Endodermal cell (in vitro differentiated cells): Measurements from ENCODE around the gene SLC9A3. TPM values are rescaled to one million over a fixed set of nuclear protein-coding genes. Genes with fewer than 3 reads are reported as not detected.

Experiments used
- DNase-seq: peaks from one replicate; pipeline ENCODE4 v3.0.0-alpha.2; 2017
- H3K27ac ChIP-seq: 2 replicates; pipeline ENCODE4 v1.5.1; 2013; ENCODE audit warnings: mild to moderate bottlenecking, low read depth, low read length, moderate library complexity
- H3K27me3 ChIP-seq: 2 replicates; pipeline ENCODE4 v1.6.1; 2013; ENCODE audit warnings: mild to moderate bottlenecking, low read length, moderate library complexity; ENCODE audit not compliant: insufficient read depth, control insufficient read depth, poor library complexity, severe bottlenecking
- H3K36me3 ChIP-seq: 2 replicates; pipeline ENCODE4 v1.7.0; 2013; ENCODE audit warnings: mild to moderate bottlenecking, low read length, moderate library complexity; ENCODE audit not compliant: control insufficient read depth, insufficient read depth
- H3K4me1 ChIP-seq: one replicate; pipeline ENCODE4 v1.7.0; 2013; ENCODE audit warnings: low read length; ENCODE audit not compliant: control insufficient read depth, insufficient read depth
- H3K4me3 ChIP-seq: 2 replicates; pipeline ENCODE4 v1.5.1; 2013; ENCODE audit warnings: mild to moderate bottlenecking, low read length, moderate library complexity
- H3K9ac ChIP-seq: 2 replicates; pipeline ENCODE4 v1.6.1; 2013; ENCODE audit warnings: mild to moderate bottlenecking, low read length, moderate library complexity; ENCODE audit not compliant: poor library complexity, severe bottlenecking; ENCODE audit errors: extremely low read depth
- H3K9me3 ChIP-seq: 2 replicates; pipeline ENCODE4 v1.6.1; 2013; ENCODE audit warnings: mild to moderate bottlenecking, low read length, moderate library complexity; ENCODE audit not compliant: control insufficient read depth
- H3K27ac Mint-ChIP-seq: 2 replicates; pipeline ENCODE4 v1.8.0; 2020; ENCODE audit warnings: mixed read lengths
- H3K27me3 Mint-ChIP-seq: 2 replicates; pipeline ENCODE4 v1.8.0; 2021; ENCODE audit warnings: mild to moderate bottlenecking, mixed read lengths; ENCODE audit not compliant: insufficient read depth
- H3K36me3 Mint-ChIP-seq: 2 replicates; pipeline ENCODE4 v1.8.0; 2020; ENCODE audit warnings: low read depth, mixed read lengths
- H3K4me1 Mint-ChIP-seq: 2 replicates; pipeline ENCODE4 v1.8.0; 2020; ENCODE audit warnings: mixed read lengths
- H3K4me3 Mint-ChIP-seq: 2 replicates; pipeline ENCODE4 v1.8.0; 2020; ENCODE audit warnings: mild to moderate bottlenecking, moderate library complexity, mixed read lengths
- H3K9me3 Mint-ChIP-seq: 2 replicates; pipeline ENCODE4 v1.8.0; 2020; ENCODE audit warnings: mild to moderate bottlenecking, mixed read lengths
- WGBS, 2 experiments: methylation state at CpG; one replicate each; pipeline versions ENCODE4 v1.1.5 to v1.1.7; 2013; ENCODE audit warnings: missing lambda C conversion rate in 2 of 2, mixed read lengths in 1 of 2; ENCODE audit not compliant: insufficient coverage in 1 of 2, insufficient read length in 1 of 2; 5-methylcytosine and 5-hydroxymethylcytosine counted together
- total RNA-seq, 2 donors: library from RNA; stranded (reverse); fragmentation: NEBNext Ultra II Directional in 1 of 2; extraction: Animal tissue kit (Norgen Biotek cat#: 25700) in 1 of 2; gene quantifications; 2 replicates in 1 of 2; 3 replicates in 1 of 2; pipeline ENCODE4 v1.2.1, GENCODE V29; 2021
- TF ChIP-seq, protein P1 (sequence below): fragments of 200-600 bp; sonication (generic); conservative IDR thresholded peaks from 2 replicates; pipeline ENCODE4 v1.5.0; 2021; ENCODE audit warnings: antibody characterized with exemption, mild to moderate bottlenecking

SLC9A3 gene
- total RNA-seq, 2 donors from 2014 or later: 1.3 to 1.5 TPM

DNA sequence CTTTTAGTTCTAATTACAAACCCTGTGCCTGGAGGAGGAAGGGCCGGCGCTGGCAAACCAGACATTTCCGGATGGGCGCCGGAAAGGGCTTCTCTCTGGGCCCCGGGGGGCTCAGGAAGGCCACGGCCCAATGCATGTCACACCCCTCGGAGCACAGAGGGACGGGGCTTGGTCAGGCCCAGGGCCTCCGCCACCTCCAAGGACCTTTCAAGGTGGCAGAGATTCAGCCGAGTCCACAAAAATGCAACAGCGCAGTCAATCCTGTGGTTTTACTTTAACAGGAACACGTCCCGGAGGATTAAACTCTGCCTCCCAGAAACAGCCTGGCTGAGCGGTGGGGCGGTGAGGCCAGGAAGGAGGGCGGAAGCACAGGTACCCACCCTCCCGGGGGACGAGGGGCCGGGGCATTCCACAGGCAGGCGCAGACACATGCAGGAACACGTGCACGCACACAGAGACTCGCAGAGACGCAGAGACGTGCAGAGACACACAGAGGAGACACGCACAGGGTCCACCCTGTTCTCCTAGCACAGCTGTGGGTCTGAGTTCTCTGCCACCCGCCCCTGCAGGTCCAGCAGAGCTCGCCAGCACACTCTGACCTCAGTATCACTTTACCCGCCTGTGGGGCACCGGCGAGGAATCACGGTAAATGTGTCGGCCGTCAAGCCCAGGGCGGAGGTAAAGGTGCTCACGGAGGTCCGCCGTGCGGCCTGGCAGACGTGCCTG lies 23.0 kb downstream of the SLC9A3 start:
- Histone ChIP-seq H3K27ac (no peak overlapping the region), H3K4me3 (no peak overlapping the region), H3K4me1 (no peaks in the 10 kb centered on the region), H3K27me3 (peaks cover 11% of the 10 kb centered on the region), H3K36me3 (no peaks in the 10 kb centered on the region), H3K9me3 (no peaks in the 10 kb centered on the region), H3K9ac (no peak overlapping the region)
- H3K4me1 Mint-ChIP-seq: no peaks in the 10 kb centered on the region
- TF ChIP-seq, protein P1, sequence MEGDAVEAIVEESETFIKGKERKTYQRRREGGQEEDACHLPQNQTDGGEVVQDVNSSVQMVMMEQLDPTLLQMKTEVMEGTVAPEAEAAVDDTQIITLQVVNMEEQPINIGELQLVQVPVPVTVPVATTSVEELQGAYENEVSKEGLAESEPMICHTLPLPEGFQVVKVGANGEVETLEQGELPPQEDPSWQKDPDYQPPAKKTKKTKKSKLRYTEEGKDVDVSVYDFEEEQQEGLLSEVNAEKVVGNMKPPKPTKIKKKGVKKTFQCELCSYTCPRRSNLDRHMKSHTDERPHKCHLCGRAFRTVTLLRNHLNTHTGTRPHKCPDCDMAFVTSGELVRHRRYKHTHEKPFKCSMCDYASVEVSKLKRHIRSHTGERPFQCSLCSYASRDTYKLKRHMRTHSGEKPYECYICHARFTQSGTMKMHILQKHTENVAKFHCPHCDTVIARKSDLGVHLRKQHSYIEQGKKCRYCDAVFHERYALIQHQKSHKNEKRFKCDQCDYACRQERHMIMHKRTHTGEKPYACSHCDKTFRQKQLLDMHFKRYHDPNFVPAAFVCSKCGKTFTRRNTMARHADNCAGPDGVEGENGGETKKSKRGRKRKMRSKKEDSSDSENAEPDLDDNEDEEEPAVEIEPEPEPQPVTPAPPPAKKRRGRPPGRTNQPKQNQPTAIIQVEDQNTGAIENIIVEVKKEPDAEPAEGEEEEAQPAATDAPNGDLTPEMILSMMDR: no peak
- WGBS, 2 experiments: 92 to 95% methylated on average over 40 to 41 of the region's 41 CpGs
- no peaks in the 10 kb centered on the region for H3K36me3 Mint-ChIP-seq
- no peak overlapping the region for H3K4me3 Mint-ChIP-seq
- H3K9me3 Mint-ChIP-seq: peaks cover 1% of the 10 kb centered on the region
- no peak overlapping the region for H3K27ac Mint-ChIP-seq
- H3K27me3 Mint-ChIP-seq: peaks cover 16% of the 10 kb centered on the region
- DNase-seq: no peak

DNA sequence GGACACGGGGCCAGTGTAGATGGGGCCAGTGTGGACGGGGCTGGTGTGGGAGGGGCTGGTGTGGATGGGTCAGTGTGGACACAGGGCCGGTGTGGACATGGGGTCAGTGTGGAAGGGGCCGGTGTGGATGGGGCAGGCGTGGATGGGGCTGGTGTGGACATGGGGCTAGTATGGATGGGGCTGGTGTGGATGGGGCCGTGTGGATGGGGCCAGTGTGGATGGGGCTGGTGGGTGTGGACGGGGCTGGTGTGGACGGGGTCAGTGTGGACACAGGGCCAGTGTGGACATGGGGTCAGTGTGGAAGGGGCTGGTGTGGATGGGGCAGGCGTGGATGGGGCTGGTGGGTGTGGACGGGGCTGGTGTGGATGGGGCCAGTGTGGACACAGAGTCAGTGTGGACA lies 23.8 kb downstream of the SLC9A3 start:
- 93 to 100% methylated on average over 3 to 10 of the region's 10 CpGs for WGBS, 2 experiments
- no peaks in the 10 kb centered on the region for H3K36me3 ChIP-seq
- H3K9me3 ChIP-seq: no peaks in the 10 kb centered on the region
- H3K27ac Mint-ChIP-seq: no peak overlapping the region
- H3K9me3 Mint-ChIP-seq: no peaks in the 10 kb centered on the region
- H3K27me3 Mint-ChIP-seq: peaks cover 20% of the 10 kb centered on the region
- no peak overlapping the region for H3K9ac ChIP-seq
- no peaks in the 10 kb centered on the region for H3K36me3 Mint-ChIP-seq
- no peak for DNase-seq
- no peaks in the 10 kb centered on the region for H3K4me1 Mint-ChIP-seq
- no peak overlapping the region for H3K4me3 Mint-ChIP-seq
- no peak overlapping the region for H3K27ac ChIP-seq
- no peak overlapping the region for H3K4me3 ChIP-seq
- TF ChIP-seq, protein P1: no peak
- H3K27me3 ChIP-seq: peaks cover 18% of the 10 kb centered on the region
- H3K4me1 ChIP-seq: no peaks in the 10 kb centered on the region

GRCh38 chr5:499233-500209 lies 24.7 kb downstream of the SLC9A3 start:
- DNase-seq: no peak
- no peaks in the 10 kb centered on the region for H3K4me1 Mint-ChIP-seq
- peaks cover 26% of the 10 kb centered on the region for H3K27me3 Mint-ChIP-seq
- no peak overlapping the region for H3K4me3 Mint-ChIP-seq
- no peak overlapping the region for H3K4me3 ChIP-seq
- no peak overlapping the region for H3K27ac ChIP-seq
- 92 to 94% methylated on average over 28 to 32 of the region's 32 CpGs for WGBS, 2 experiments
- H3K9me3 ChIP-seq: no peaks in the 10 kb centered on the region
- H3K4me1 ChIP-seq: no peaks in the 10 kb centered on the region
- TF ChIP-seq, protein P1: no peak
- H3K36me3 Mint-ChIP-seq: no peaks in the 10 kb centered on the region
- no peak overlapping the region for H3K27ac Mint-ChIP-seq
- H3K9me3 Mint-ChIP-seq: no peaks in the 10 kb centered on the region
- no peaks in the 10 kb centered on the region for H3K36me3 ChIP-seq
- H3K27me3 ChIP-seq: peaks cover 24% of the 10 kb centered on the region
- H3K9ac ChIP-seq: no peak overlapping the region
